ENCODE results near the gene NEK11. TPM values are rescaled to one million over a fixed set of nuclear protein-coding genes. Genes with fewer than 3 reads are reported as not detected.

Gene NEK11
- polyA plus RNA-seq (ENCODE audit: insufficient read length in 3 of 3) = 10 to 100 TPM; 15.8 to 22.1 (median 18.1) TPM
- long read RNA-seq, donor 1, partial matches to known transcripts = 12 of 14 reads
- long read RNA-seq, donor 1, other reads (novel, unspliced or antisense) = 0 of 14 reads
- long read RNA-seq, donor 2, partial matches to known transcripts = 10 of 11 reads
- long read RNA-seq, donor 2, other reads (novel, unspliced or antisense) = 0 of 11 reads
- long read RNA-seq, donor 3, partial matches to known transcripts = 0 of 1 reads
- long read RNA-seq, donor 3, other reads (novel, unspliced or antisense) = 0 of 1 reads
- long read RNA-seq, donor 4, partial matches to known transcripts = 12 of 12 reads
- long read RNA-seq, donor 4, other reads (novel, unspliced or antisense) = 0 of 12 reads
- long read RNA-seq, donor 5 = 0 reads
- long read RNA-seq, donor 6, partial matches to known transcripts = 7 of 7 reads
- long read RNA-seq, donor 6, other reads (novel, unspliced or antisense) = 0 of 7 reads
- long read RNA-seq, donor 7, partial matches to known transcripts = 0 of 1 reads
- long read RNA-seq, donor 7, other reads (novel, unspliced or antisense) = 0 of 1 reads
- long read RNA-seq, donor 8, partial matches to known transcripts = 8 of 8 reads
- long read RNA-seq, donor 8, other reads (novel, unspliced or antisense) = 0 of 8 reads
- long read RNA-seq, donor 9, partial matches to known transcripts = 13 of 16 reads
- long read RNA-seq, donor 9, other reads (novel, unspliced or antisense) = 0 of 16 reads
- long read RNA-seq, donor 10, partial matches to known transcripts = 11 of 11 reads
- long read RNA-seq, donor 10, other reads (novel, unspliced or antisense) = 0 of 11 reads
- long read RNA-seq, donor 11 = 0 reads
- long read RNA-seq, donor 12, partial matches to known transcripts = 13 of 14 reads
- long read RNA-seq, donor 12, other reads (novel, unspliced or antisense) = 0 of 14 reads
- long read RNA-seq, donor 13, partial matches to known transcripts = 0 of 1 reads
- long read RNA-seq, donor 13, other reads (novel, unspliced or antisense) = 0 of 1 reads
- long read RNA-seq, donor 14 = 0 reads
- long read RNA-seq, donor 15, partial matches to known transcripts = 16 of 17 reads
- long read RNA-seq, donor 15, other reads (novel, unspliced or antisense) = 0 of 17 reads
- long read RNA-seq, donor 16 = 0 reads

GRCh38 chr3:131026321-131027151, at the start of gene NEK11, which contains the start of gene ASTE1:
Gene NEK11, plus strand, starts transcription at chr3:131026877. Its CDS starts 2,832 bp downstream, at chr3:131029709.
Gene ASTE1, minus strand, starts transcription at chr3:131026825. Its CDS starts 1,519 bp downstream, at chr3:131025306.
- DNase-seq = peak; percentile 88

- no peak for DNase-seq
Observed at GRCh38 chr3:130979117-130979516, 47.6 kb upstream of the NEK11 start.

- DNase-seq = no peak
Observed at GRCh38 chr3:130981469-130981868, 45.2 kb upstream of the NEK11 start.

- peak; percentile 2 for DNase-seq
Observed at GRCh38 chr3:130990282-130990681, 36.4 kb upstream of the NEK11 start.

GRCh38 chr3:130991126-130991525, 35.6 kb upstream of the NEK11 start:
- no peak for DNase-seq

GRCh38 chr3:130992344-130992743, 34.3 kb upstream of the NEK11 start:
- DNase-seq = peak; percentile 17

GRCh38 chr3:130997289-130997688, 29.4 kb upstream of the NEK11 start:
- no peak for DNase-seq

- DNase-seq = no peak
Observed at GRCh38 chr3:131001071-131001470, 25.6 kb upstream of the NEK11 start.

- DNase-seq = no peak
Observed at GRCh38 chr3:131004603-131005002, 22.1 kb upstream of the NEK11 start.

GRCh38 chr3:131007256-131007655, 19.4 kb upstream of the NEK11 start:
- no peak for DNase-seq

- DNase-seq = no peak
Observed at GRCh38 chr3:131007782-131008181, 18.9 kb upstream of the NEK11 start.

GRCh38 chr3:131008326-131008725, 18.4 kb upstream of the NEK11 start:
- DNase-seq = no peak

GRCh38 chr3:131009698-131010097, 17.0 kb upstream of the NEK11 start:
- DNase-seq = no peak

GRCh38 chr3:131018970-131019369, 7.7 kb upstream of the NEK11 start:
- no peak for DNase-seq

- DNase-seq = no peak
Observed at GRCh38 chr3:131020122-131020693, 6.5 kb upstream of the NEK11 start.

- no peak for DNase-seq
Observed at GRCh38 chr3:131025539-131025938, 1.1 kb upstream of the NEK11 start.

- no peak for DNase-seq
Observed at GRCh38 chr3:131028844-131029243, 2.2 kb downstream of the NEK11 start.

GRCh38 chr3:131031660-131032059, 5.0 kb downstream of the NEK11 start:
- no peak for DNase-seq

GRCh38 chr3:131033480-131034080, 6.9 kb downstream of the NEK11 start:
- DNase-seq = peak; percentile 19

GRCh38 chr3:131036200-131036816, 9.6 kb downstream of the NEK11 start:
- no peak for DNase-seq
